Activated CD8-positive, alpha-beta memory T cell treated with anti-CD3 and anti-CD28 coated beads, Interleukin-2, amount 50 U/mL, for 1 hour (primary cell): ENCODE results near the gene LST1.

Experiments used
- DNase-seq: peaks from one replicate; pipeline ENCODE4 v3.0.0-alpha.2; 2020; ENCODE audit errors: extremely low read depth

LST1 gene

GRCh38 chr6:31559958-31560696 is 25.9 kb upstream of the LST1 start:
- no peak for DNase-seq

- DNase-seq, result no peak
Measured at GRCh38 chr6:31560697-31561058, 25.4 kb upstream of the LST1 start.

GRCh38 chr6:31567531-31568370 is 18.3 kb upstream of the LST1 start:
- DNase-seq, result no peak

GRCh38 chr6:31568537-31568961 is 17.5 kb upstream of the LST1 start:
- DNase-seq, result no peak

DNA sequence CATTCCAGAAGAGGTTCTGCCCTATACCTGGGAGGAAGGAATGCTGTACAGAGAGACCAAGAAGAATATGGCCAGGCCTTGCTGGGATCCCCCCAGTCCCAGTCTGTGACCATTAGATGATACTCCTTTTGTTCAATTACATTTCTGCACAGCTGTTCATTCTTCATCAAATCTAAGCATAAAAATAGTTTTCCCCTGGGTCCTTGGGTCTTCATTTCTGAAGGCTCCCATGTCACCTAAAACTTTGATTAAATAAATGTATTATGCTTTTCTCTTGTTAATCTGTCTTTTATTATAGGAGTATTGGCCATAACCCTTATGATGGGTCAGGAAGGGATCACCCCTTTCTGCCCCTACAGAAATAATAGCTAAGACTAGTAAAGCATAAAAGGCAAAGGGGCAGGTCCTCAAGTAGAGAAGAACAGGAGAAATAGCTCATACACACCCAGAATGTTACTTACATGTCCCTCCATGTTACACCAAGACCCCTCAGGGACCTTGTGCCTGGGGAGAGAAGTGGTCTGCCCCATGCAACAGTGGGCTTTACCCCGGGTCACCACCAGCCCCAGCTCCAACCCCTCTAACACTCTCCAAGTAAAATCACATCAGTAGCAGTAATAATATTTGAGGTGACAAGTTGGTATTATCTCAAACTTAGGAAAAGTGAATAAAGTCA is 16.1 kb upstream of the LST1 start:
- no peak for DNase-seq

- DNase-seq, result no peak
Measured at GRCh38 chr6:31572041-31572911, 13.8 kb upstream of the LST1 start, which contains the start of gene LTA. Gene LTA, plus strand, starts transcription at chr6:31572289. Its CDS starts 454 bp downstream, at chr6:31572743.

DNA sequence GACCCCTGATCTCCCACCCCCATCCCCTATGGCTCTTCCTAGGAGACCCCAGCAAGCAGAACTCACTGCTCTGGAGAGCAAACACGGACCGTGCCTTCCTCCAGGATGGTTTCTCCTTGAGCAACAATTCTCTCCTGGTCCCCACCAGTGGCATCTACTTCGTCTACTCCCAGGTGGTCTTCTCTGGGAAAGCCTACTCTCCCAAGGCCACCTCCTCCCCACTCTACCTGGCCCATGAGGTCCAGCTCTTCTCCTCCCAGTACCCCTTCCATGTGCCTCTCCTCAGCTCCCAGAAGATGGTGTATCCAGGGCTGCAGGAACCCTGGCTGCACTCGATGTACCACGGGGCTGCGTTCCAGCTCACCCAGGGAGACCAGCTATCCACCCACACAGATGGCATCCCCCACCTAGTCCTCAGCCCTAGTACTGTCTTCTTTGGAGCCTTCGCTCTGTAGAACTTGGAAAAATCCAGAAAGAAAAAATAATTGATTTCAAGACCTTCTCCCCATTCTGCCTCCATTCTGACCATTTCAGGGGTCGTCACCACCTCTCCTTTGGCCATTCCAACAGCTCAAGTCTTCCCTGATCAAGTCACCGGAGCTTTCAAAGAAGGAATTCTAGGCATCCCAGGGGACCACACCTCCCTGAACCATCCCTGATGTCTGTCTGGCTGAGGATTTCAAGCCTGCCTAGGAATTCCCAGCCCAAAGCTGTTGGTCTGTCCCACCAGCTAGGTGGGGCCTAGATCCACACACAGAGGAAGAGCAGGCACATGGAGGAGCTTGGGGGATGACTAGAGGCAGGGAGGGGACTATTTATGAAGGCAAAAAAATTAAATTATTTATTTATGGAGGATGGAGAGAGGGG is 12.6 kb upstream of the LST1 start:
- no peak for DNase-seq

DNA sequence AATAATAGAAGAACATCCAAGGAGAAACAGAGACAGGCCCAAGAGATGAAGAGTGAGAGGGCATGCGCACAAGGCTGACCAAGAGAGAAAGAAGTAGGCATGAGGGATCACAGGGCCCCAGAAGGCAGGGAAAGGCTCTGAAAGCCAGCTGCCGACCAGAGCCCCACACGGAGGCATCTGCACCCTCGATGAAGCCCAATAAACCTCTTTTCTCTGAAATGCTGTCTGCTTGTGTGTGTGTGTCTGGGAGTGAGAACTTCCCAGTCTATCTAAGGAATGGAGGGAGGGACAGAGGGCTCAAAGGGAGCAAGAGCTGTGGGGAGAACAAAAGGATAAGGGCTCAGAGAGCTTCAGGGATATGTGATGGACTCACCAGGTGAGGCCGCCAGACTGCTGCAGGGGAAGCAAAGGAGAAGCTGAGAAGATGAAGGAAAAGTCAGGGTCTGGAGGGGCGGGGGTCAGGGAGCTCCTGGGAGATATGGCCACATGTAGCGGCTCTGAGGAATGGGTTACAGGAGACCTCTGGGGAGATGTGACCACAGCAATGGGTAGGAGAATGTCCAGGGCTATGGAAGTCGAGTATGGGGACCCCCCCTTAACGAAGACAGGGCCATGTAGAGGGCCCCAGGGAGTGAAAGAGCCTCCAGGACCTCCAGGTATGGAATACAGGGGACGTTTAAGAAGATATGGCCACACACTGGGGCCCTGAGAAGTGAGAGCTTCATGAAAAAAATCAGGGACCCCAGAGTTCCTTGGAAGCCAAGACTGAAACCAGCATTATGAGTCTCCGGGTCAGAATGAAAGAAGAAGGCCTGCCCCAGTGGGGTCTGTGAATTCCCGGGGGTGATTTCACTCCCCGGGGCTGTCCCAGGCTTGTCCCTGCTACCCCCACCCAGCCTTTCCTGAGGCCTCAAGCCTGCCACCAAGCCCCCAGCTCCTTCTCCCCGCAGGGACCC is 11.7 kb upstream of the LST1 start:
- no peak for DNase-seq

DNA sequence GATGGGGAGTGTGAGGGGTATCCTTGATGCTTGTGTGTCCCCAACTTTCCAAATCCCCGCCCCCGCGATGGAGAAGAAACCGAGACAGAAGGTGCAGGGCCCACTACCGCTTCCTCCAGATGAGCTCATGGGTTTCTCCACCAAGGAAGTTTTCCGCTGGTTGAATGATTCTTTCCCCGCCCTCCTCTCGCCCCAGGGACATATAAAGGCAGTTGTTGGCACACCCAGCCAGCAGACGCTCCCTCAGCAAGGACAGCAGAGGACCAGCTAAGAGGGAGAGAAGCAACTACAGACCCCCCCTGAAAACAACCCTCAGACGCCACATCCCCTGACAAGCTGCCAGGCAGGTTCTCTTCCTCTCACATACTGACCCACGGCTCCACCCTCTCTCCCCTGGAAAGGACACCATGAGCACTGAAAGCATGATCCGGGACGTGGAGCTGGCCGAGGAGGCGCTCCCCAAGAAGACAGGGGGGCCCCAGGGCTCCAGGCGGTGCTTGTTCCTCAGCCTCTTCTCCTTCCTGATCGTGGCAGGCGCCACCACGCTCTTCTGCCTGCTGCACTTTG is 10.7 kb upstream of the LST1 start, which contains the start of gene TNF:
Gene TNF (plus strand): TSS at position 231 of the 567 bp plus-strand sequence. CDS start 177 bp downstream, at position 408.
- DNase-seq, result no peak

- DNase-seq, result no peak
Measured at GRCh38 chr6:31575952-31576685, 10.0 kb upstream of the LST1 start.

DNA sequence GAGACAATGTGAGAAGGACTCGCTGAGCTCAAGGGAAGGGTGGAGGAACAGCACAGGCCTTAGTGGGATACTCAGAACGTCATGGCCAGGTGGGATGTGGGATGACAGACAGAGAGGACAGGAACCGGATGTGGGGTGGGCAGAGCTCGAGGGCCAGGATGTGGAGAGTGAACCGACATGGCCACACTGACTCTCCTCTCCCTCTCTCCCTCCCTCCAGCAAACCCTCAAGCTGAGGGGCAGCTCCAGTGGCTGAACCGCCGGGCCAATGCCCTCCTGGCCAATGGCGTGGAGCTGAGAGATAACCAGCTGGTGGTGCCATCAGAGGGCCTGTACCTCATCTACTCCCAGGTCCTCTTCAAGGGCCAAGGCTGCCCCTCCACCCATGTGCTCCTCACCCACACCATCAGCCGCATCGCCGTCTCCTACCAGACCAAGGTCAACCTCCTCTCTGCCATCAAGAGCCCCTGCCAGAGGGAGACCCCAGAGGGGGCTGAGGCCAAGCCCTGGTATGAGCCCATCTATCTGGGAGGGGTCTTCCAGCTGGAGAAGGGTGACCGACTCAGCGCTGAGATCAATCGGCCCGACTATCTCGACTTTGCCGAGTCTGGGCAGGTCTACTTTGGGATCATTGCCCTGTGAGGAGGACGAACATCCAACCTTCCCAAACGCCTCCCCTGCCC is 9.0 kb upstream of the LST1 start:
- DNase-seq, result no peak

- no peak for DNase-seq
Measured at GRCh38 chr6:31577579-31577966, 8.5 kb upstream of the LST1 start.

- DNase-seq, result no peak
Measured at GRCh38 chr6:31578184-31579118, 7.6 kb upstream of the LST1 start.

- DNase-seq, result no peak
Measured at GRCh38 chr6:31579119-31579505, 7.0 kb upstream of the LST1 start.

- no peak for DNase-seq
Measured at GRCh38 chr6:31579546-31580437, 6.3 kb upstream of the LST1 start.

DNA sequence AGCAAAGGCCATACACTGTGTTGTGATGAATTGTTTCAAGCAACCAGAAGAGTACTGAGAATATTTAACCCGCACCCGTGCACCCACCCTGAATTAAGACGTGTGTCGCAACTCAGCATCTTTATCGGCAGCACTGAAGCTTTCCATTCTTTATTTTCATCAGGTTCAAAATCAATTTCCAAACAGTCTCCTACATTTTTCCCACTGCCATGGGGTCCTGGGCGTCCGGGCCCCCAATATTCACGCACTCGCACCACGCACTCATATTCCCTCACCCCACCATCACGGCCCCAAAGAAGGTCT is 5.7 kb upstream of the LST1 start:
- no peak for DNase-seq
